HG03066 (cell line): ENCODE measurements around the gene DUSP16.
"Not testable (repeated sequence)": the region's sequence is repeated elsewhere in the genome, so short reads cannot be mapped to it uniquely, and the experiment has no call there.

ENCODE experiments used
- ATAC-seq: cut with Tn5 transposase; IDR thresholded peaks from one replicate; pipeline ENCODE4 v1.9.1; 2021; ENCODE audit warnings: low read depth; ENCODE audit not compliant: unreplicated experiment

DUSP16 gene

DNA sequence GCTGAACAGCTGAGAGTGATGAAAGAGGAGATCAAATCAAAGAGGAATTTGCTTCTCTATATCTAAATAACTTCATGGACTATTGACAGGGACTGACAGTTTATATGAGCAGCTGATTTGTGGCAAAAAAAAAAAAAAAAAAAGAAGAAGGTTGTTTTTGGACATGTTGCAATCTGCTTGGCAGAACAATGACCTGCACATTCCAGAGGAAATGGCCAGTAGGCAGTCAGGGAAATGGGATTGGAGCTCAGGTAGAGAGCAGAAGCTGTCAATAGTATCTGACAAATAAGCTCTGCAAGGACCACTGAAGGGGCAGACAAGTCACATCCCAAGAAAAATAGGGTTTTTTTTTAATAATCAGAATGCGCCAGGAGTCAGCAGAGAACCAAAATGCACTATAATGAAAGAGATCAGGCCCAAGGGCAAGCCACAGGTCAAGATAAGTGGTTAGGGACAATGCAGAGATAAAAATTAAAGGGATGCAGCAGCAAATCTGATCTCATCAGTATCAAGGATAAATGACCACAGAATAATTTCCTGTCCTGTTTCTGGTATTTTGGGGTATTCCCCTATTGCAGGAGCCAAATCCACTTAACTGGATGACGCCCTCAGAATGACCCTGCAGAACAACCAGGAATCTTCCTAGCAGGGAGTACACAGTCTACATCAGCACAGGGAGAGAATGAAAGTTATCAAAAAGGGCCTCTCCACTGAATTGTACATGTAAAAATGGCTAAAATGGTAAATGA lies 22.6 kb upstream of the DUSP16 start:
- ATAC-seq: no peak

DNA sequence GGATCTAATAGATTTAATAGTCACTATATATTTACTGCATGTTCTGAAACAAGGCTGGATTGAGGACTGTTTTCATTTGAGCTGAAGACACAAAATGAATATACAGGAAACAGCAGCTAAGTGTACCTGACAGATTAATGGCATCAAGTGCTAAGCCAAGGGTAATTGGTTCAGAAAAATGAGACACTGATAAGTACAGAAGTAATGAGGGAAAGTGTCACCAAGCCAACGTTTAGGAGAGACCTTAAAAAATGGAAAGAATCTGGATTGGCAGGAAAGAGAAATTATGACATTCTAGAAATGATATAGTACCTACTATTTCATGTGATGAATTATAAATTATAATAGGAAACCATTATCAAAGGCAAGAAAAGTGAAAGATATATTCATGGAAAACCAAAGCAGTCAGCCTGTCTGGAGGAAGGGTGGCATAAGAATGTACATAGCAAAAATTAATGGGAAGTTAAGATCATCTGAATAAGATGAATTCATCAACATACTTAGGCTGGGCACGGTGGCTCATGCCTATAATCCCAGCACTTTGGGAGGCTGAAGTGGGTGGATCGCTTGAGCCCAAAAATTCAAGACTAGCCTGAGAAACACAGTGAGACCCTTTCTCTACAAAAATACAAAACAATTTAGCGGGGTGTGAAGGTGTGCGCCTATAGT lies 21.0 kb upstream of the DUSP16 start:
- ATAC-seq: no peak

DNA sequence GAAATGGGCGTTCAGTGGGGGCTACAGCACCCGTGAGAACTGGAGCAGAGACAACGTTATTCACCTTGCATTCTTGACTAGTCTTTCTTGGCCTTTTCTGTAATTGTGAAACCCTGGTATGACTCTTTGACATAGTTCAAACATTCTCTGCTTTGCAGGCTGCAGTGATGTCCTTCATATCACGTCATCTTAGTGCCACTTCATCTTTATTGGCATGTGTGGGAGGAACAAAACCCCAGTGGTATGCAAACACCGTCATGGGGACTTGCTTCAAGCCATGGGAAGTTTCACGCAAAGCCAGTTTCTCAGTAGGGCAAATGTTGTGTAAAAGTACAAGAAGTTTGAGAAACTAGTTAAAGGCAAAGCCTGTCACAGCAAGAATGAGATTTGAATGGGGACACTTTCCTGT lies 20.2 kb upstream of the DUSP16 start:
- ATAC-seq: peak; percentile 94

DNA sequence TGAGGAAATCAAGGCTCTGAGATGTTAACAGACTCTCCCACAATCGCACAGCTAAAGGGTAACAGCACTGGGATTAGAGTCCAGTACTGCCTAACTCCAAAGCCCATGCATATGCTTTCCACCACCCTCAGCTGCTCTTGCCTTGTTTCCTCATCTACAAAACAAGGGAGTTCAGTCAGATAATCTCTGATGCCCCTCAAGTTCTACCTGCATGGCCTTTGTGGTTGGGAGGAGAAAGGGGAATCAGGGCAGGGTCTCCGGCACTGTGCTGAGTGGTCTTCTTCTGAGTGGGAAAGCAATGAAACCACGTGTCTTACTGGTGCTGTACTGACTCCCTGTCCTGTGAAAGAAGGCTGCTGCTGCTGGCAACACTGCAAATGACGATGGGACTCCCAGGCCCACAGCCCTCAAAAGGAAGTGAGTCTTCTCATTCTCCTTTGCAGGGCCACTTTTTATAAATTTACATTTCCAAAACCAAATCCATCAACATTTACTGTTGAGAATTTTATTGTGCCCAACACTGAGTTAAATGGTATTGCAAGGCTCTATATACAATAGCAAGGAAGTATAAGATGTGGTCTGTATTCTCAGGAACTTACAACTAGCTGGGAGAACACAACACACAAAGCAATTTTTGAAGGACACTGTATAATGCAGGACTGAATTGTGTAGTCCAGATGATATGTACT lies 19.7 kb upstream of the DUSP16 start:
- ATAC-seq: no peak

DNA sequence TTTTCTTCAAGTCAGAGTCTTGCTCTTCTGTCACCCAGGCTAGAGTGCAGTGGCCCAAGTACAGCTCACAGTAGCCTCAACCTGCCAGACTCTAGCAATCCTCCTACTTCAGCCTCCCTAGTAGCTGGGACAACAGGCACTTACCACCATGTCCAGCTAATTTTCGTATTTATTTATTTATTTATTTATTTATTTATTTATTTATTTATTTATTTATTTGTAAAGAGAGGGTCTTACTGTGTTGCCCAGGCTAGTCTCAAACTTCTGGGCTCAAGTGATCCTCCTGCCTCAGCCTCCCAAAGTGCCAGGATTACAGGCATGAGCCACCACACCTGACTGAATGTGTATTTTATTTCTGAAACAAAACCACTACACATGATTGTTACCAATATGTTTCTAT lies 18.1 kb upstream of the DUSP16 start:
- ATAC-seq: not testable (repeated sequence)

DNA sequence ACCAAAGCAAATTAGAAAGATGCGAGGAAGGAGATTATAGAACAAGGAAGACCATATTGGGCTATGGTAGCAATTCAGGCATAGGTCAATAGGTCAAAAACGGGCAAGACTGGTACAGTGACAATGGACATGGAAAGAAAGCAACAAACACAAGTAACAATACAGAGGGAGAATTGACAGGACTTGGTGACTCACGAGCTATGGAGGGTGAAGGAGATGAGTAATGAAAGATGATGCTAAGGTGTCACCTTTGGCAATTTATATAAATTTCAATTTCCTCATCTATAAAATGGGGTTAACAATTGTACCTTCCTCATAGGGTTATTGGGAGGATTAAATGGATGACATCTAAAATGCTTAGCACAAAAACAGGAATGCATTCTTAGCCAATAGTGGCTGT lies 15.1 kb upstream of the DUSP16 start:
- ATAC-seq: no peak

DNA sequence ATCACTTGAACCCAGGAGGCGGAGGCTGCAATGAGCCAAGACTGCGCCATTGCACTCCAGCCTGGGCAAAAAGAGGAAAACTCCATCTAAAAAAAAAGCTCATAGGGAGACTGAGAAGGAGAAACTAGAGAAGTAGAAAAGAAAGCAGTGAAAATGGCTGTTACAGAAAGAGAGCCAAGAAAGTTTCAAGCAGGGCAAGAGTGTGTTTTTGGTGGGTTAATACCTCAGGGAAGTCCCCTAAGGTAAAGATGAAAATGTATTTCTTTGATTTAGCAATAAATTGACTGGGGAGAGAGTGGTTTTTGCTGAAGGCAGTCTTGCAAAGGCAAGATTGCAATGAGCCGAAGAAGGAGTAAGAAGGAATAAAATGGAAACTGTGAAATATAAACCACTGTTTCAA lies 10.0 kb upstream of the DUSP16 start:
- no peak for ATAC-seq

DNA sequence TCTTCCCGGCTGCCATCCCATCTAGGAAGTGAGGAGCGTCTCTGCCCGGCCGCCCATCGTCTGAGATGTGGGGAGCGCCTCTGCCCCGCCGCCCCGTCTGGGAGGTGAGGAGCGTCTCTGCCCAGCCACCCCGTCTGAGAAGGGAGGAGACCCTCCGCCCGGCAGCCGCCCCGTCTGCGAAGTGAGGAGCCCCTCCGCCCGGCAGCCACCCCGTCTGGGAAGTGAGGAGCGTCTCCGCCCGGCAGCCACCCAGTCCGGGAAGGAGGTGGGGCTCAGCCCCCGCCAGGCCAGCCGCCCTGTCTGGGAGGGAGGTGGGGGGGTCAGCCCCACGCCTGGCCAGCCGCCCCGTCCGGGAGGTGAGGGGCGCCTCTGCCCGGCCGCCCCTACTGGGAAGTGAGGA lies 3.3 kb upstream of the DUSP16 start:
- not testable (repeated sequence) for ATAC-seq

DNA sequence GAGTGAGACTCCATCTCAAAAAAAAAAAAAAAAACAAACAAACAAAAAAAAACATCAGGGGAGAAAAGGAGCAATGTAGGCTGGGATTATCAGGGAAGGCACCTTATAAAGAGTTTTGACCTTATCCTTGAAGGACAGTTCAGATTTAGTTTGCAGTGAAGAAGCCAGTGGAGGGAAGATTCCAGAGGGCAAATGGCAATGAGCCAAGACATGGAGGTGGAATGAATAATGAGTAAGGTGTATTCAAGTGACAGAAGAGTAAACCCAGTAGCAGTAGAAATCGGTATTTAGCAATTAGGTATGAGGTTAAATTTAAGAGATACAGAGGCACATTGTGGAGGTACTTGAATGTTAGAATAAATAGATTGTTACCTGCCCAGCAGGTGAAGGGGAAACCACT lies 2.2 kb upstream of the DUSP16 start:
- ATAC-seq: no peak

DNA sequence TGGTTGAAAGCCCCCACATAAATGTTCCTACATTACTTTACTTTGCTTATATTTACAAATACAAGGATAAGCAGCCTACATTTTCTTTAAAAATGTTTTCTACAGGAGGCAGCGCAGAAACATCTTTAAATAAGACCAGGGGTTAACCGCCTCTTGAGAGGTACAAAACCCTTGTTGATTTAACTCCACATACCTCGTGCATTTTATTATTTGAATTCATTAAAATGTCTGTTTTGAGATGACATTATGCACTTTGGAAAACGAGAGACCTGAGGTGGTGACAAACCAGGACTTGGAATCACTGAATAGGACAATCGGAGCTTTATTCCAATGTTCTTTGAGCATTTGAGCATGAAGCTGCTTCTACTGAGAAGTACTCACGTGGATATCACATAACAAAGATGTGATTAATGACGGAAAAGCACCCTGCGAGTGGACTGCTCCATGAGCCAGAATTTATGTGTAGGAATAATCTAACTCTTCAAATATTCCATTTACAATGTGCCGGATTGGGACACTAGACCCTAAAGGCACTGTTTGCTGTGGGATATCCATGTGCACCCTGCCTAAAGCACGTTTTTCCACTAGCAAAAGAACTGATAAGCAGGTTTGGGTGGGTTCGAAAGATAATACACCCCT lies 746 bp upstream of the DUSP16 start:
- ATAC-seq: no peak

DNA sequence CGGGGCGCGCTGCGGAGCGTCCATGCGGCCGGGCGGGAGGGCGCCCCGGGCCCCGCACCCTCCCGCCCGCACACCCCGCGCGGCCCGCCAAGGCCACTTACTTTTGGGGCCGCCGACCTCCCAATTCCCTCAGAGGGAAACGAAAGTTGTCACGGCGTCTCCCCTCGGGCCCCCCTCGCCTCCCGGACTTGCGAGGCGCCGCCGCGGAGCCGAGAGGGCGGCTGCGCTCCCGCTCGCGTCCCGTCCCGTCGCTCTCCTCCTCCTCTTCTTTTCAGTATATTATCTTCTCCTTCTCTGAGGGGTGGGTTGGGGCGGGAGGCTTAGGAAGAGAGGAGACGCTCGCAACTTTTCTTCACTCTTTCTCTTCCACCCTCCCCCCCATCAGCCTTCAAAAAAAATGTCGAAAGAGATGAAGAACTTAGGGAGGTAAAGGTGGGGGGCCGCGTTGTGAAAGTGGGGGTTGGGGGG lies 613 bp downstream of the DUSP16 start:
- no peak for ATAC-seq

DNA sequence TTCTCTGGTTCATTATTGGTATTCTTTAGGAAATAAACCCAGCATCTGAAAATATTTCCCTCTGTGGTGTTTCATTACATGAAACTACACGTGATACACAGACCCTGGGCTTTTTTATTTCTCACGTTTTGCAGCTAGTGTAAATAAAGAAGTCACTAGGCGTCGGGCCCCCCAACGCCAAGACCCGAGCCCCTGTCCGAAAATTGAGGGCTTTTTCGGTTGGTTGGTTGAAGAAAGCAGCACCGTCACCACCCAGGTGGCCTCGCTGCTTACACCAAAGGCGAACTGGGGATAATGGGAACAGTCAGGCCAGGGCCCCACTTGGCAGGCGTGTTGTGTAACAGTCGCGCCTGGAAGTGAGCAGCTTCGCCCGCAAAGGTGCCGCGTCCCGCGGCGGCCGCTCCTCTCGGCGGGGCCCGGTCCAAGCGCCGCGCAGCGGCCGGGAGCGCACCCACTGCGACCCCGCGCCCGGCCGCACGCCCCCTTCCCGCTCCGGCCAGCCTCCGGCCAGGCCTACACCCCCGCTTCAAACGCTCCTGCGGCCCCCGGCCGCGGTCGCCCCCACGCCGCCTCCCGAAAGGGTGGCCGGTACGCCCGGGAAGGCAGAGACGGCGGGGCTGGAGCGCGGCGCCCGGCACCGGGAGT lies 1.2 kb downstream of the DUSP16 start:
- ATAC-seq: no peak

DNA sequence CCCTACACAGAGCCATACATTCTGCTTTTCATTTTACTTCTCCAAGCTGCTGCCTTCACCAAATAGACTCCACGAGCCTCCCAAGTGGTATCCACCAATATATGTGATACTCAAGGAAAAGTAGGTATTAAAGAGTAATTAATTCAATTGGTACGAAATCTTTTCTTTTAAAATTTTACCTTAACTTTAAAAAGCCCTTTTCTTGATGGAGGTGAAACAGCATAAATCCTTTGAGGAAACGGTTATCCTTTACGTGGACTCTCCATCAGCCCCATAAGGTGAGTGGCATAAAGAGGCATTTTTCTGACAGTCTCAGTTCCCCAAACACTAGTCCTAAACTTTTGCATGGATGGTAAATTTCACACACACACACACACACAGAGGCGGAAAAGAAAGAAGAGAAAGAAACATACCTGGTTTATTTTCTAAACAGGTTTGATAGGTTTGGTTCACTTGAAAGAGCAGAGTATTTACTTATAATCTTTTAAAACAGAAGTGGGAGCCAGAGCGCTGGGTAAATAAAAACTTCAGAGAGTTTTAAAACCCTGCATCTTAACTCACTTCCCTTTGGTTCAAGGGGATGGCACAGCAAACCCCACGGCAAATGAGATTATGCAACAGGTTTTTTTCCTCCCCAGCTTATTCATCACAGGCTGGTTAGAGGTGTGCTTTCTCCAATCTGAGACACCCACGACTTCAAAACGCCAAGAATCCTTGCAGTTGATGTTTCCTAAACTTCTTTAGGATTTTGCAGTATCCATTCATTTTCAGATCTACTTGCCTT lies 1.9 kb downstream of the DUSP16 start:
- ATAC-seq: no peak

DNA sequence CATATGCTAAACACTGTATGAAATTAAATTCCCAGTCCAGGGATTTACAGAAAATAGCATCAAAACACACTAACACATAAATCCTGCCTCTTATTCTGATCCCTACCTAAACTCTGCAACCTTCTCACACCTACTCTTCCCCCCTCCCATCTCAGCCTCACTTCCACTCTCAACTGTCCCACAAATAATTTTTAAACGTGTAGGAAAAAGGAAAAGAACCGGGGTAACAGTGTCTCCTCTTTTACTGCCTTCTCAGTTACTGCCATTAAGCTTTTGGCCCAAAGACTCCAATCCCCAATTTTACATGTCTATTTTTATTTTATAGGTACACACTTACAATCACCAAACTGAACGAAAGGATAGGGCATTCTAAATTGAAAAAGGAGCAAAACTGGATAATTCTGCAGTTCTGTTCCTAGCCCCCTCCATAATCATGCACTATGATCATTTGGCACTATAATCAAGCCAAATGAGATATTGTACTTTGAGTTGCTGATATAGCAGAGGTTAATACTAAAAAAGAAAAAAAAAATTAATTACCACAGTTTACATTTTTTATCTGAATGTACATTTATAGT lies 2.9 kb downstream of the DUSP16 start:
- ATAC-seq: no peak

DNA sequence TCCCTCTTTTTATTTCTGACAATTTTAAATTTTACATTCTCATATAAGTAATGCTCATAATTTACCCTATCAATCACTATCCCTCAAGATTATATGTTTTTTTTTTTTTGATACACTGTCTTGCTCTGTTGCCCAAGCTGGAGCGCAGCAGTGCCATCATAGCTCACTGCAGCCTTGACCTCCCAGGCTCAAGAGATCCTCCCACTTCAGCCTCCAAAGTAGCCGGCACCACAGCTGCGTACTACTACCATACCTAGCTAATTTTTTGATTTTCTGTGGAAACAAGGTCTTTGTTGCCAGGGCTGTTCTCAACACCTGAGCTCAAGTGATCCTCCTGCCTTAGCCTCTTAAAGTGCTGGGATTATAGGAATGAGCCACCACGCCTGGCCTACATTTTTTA lies 4.4 kb downstream of the DUSP16 start:
- no peak for ATAC-seq

DNA sequence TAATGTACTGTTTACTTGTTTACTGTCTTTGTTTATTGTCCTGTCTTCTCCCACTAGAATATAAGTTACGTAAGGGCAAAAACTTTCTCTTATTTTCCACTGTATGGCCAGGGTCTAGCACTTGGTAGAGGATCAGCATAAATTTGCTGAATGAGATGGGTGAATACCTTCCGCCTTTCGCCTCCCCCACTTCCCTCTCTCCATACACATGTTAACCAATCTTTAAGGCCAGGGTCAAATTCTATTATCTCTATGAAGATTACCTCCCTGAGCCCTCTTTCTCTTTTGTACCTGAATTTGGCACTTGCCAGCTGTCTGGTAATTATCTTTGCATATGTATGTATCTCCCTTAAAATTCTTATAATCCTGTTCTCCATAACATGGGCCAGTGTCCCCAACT lies 4.9 kb downstream of the DUSP16 start:
- no peak for ATAC-seq

DNA sequence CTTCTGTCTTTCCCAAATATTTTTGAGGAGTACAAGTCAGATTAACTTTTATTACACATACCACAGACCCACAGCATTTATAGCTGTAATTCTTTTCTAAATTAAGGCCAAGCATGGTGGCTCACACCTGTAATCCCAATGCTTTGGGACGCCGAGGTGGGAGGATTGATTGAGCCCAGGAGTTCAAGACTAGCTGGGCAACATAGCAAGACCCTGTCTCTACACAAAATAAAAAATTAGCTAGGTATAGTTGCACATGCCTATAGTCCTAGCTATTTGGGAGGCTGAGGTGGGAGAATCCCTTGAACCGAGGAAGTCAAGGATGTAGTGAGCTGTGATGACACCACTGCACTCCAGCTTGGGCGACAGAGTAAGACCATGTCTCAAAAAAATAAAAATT lies 7.0 kb downstream of the DUSP16 start:
- no peak for ATAC-seq

DNA sequence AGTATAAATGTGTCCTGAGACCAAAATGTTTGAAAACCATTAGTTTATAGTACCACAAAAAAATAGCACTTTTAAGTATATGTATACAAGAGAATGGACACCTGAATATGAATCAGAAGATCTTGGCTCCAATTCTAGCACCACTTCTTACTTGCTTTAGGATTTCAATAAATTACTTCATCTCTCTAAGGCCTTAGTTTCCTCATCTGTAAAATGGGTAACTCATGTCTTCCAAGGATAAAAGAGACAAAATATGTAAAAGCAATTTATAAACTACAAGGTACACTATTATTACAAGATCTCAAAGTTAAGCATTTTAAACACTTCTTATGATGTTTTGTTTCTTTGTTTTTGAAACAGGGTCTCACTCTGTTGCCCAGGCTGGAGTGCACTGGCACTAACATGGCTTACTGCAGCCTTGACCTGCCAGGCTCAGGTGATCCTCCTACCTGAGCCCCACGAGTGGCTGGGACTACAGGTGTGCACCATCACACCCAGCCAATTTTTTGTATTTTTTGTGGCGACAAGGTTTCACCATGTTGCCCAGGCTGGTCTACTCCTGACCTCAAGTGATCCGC lies 9.4 kb downstream of the DUSP16 start:
- ATAC-seq: no peak

DNA sequence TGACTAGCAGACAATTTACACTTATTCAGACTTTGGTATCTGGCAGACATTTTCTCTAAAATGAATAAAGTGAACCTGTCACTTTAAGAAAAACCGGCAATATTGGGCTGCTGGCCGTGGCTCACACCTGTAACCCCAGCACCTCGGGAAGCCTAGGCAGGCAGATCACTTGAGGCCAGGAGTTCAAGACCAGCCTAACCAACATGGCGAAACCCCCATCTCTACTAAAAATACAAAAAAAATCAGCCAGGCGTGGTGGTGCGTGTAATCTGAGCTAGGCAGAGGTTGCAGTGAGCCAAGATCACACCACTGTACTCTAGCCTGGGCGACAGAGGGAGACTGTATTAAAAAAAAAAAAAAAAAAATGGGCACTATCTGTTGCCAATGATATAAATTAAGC lies 11.5 kb downstream of the DUSP16 start:
- no peak for ATAC-seq
